HG03175 (cell line): Measurements from ENCODE around the gene RBM34.
"Not testable (repeated sequence)": the region's sequence is repeated elsewhere in the genome, so short reads cannot be mapped to it uniquely, and the experiment has no call there.

ENCODE experiments used
- ATAC-seq: cut with Tn5 transposase; IDR thresholded peaks from one replicate; pipeline ENCODE4 v1.9.1; 2021; ENCODE audit warnings: mild to moderate bottlenecking, moderate library complexity; ENCODE audit not compliant: unreplicated experiment

RBM34 gene

GRCh38 chr1:235093013-235093695, 67.9 kb downstream of the RBM34 start:
- no peak for ATAC-seq

GRCh38 chr1:235092415-235092814, 68.6 kb downstream of the RBM34 start:
- not testable (repeated sequence) for ATAC-seq

GRCh38 chr1:235092045-235092406, 69.0 kb downstream of the RBM34 start:
- not testable (repeated sequence) for ATAC-seq

GRCh38 chr1:235091319-235092044, 69.6 kb downstream of the RBM34 start:
- not testable (repeated sequence) for ATAC-seq

GRCh38 chr1:235090406-235091069, 70.5 kb downstream of the RBM34 start:
- no peak for ATAC-seq

GRCh38 chr1:235088907-235089306, 72.1 kb downstream of the RBM34 start:
- no peak for ATAC-seq

- no peak for ATAC-seq
Observed at GRCh38 chr1:235088430-235088829, 72.6 kb downstream of the RBM34 start.

GRCh38 chr1:235087906-235088305, 73.1 kb downstream of the RBM34 start:
- no peak for ATAC-seq

GRCh38 chr1:235085411-235086117, 75.5 kb downstream of the RBM34 start:
- ATAC-seq = not testable (repeated sequence)
